Small intestine (tissue), 7 donors: Measurements from ENCODE around the gene GRIA4. TPM values are rescaled to one million over a fixed set of nuclear protein-coding genes. Genes with fewer than 3 reads are reported as not detected.

Experiments used
- DNase-seq, 2 donors: peaks; one replicate each; pipeline versions ENCODE4 v3.0.0 to v3.0.0-alpha.2; 2013
- FAIRE-seq: peaks from 2 replicates; lab custom pipeline; 2012; peaks lifted over from hg19 to GRCh38; lab: Jason Lieb, UNC
- H3K27ac ChIP-seq, 3 donors: one replicate each; pipeline ENCODE4 v1.5.1; 2013; ENCODE audit warnings: low read length in 2 of 3, mild to moderate bottlenecking in 2 of 3, control low read depth in 1 of 3, inconsistent platforms in 1 of 3, low read depth in 1 of 3, moderate library complexity in 1 of 3
- H3K27me3 ChIP-seq, 3 donors: one replicate each; pipeline ENCODE4 v1.6.1; 2013; ENCODE audit warnings: low read length in 3 of 3, inconsistent platforms in 1 of 3; ENCODE audit not compliant: control insufficient read depth in 3 of 3, insufficient read depth in 3 of 3
- H3K36me3 ChIP-seq, 3 donors: one replicate each; pipeline ENCODE4 v1.6.1; 2013; ENCODE audit warnings: low read length in 3 of 3, inconsistent platforms in 1 of 3, low read depth in 1 of 3, mild to moderate bottlenecking in 1 of 3, moderate library complexity in 1 of 3; ENCODE audit not compliant: control insufficient read depth in 3 of 3, insufficient read depth in 2 of 3
- H3K4me1 ChIP-seq, 3 donors: one replicate each; pipeline ENCODE4 v1.6.1; 2013; ENCODE audit warnings: low read length in 2 of 3, inconsistent platforms in 1 of 3, low read depth in 1 of 3, mild to moderate bottlenecking in 1 of 3, moderate library complexity in 1 of 3; ENCODE audit not compliant: control insufficient read depth in 3 of 3, insufficient read depth in 2 of 3
- H3K4me3 ChIP-seq, 3 donors: one replicate each; pipeline ENCODE4 v1.5.1; 2013; ENCODE audit warnings: low read length in 3 of 3, control low read depth in 1 of 3, inconsistent platforms in 1 of 3, low read depth in 1 of 3, mild to moderate bottlenecking in 1 of 3, moderate library complexity in 1 of 3
- H3K9me3 ChIP-seq, 2 donors: one replicate each; pipeline ENCODE4 v1.6.1; 2013; ENCODE audit warnings: low read depth in 1 of 2, low read length in 1 of 2; ENCODE audit not compliant: control insufficient read depth in 2 of 2, insufficient read depth in 1 of 2
- WGBS, 3 donors: extraction: QIAGEN DNeasy Blood & Tissue Kit; methylation state at CpG; one replicate each; pipeline ENCODE4 v1.1.7; 2013; 5-methylcytosine and 5-hydroxymethylcytosine counted together
- polyA plus RNA-seq, 4 donors: library from polyadenylated mRNA; stranded (reverse) in 3 of 4; unstranded in 1 of 4; fragments of 200-250 nt in 3 of 4; fragments of 120-200 nt in 1 of 4; gene quantifications; one replicate each; pipeline versions ENCODE4 v1.2.1 to v1.2.3, GENCODE V29; 2013
- donor health status: healthy with polysubstance abuse.
- donor health status: control.
- donor health status: control.
- donor health status: Bipolar disorder and iron deficiency.
- donor health status: healthy.

GRIA4 gene
- polyA plus RNA-seq, 4 donors, result 0.34 to 22.9 TPM; not detected in 2

- Histone ChIP-seq H3K36me3 (no peaks in the 10 kb centered on the region), H3K4me3 (no peak overlapping the region), H3K9me3 (no peaks in the 10 kb centered on the region), H3K27me3 (no peaks in the 10 kb centered on the region), H3K4me1 (no peaks in the 10 kb centered on the region), H3K27ac (no peak overlapping the region)
- FAIRE-seq, result no peak
- 86 to 91% (median 91%) methylated on average over 2 of the region's 2 CpGs for WGBS, 3 donors
- DNase-seq, result no peak
Observed at GRCh38 chr11:105897161-105897560, 287.3 kb downstream of the GRIA4 start.

GRCh38 chr11:105899772-105900171, 289.9 kb downstream of the GRIA4 start:
- no peaks in the 10 kb centered on the region for H3K4me1 ChIP-seq
- no peak overlapping the region for H3K27ac ChIP-seq
- no peaks in the 10 kb centered on the region for H3K36me3 ChIP-seq
- no peak for DNase-seq
- H3K9me3 ChIP-seq, result no peaks in the 10 kb centered on the region
- FAIRE-seq, result no peak
- H3K4me3 ChIP-seq, result no peak overlapping the region
- no peaks in the 10 kb centered on the region for H3K27me3 ChIP-seq
- WGBS, 3 donors, result 80 to 90% (median 84%) methylated on average over 4 of the region's 4 CpGs

GRCh38 chr11:105900515-105901035, 290.7 kb downstream of the GRIA4 start:
- Histone ChIP-seq H3K36me3 (no peaks in the 10 kb centered on the region), H3K4me1 (no peaks in the 10 kb centered on the region), H3K27ac (no peak overlapping the region), H3K9me3 (no peaks in the 10 kb centered on the region), H3K27me3 (no peaks in the 10 kb centered on the region), H3K4me3 (no peak overlapping the region)
- DNase-seq (no peak), FAIRE-seq (no peak)
- 91 to 94% (median 93%) methylated on average over 11 of the region's 11 CpGs for WGBS, 3 donors

GRCh38 chr11:105903113-105903512, 293.2 kb downstream of the GRIA4 start:
- FAIRE-seq (no peak), DNase-seq (no peak)
- Histone ChIP-seq H3K9me3 (no peaks in the 10 kb centered on the region), H3K27me3 (no peaks in the 10 kb centered on the region), H3K4me1 (no peaks in the 10 kb centered on the region), H3K27ac (no peak overlapping the region), H3K36me3 (no peaks in the 10 kb centered on the region), H3K4me3 (no peak overlapping the region)
- 34 to 61% (median 42%) methylated on average over 2 of the region's 2 CpGs for WGBS, 3 donors

GRCh38 chr11:105906517-105906916, 296.6 kb downstream of the GRIA4 start:
- H3K36me3 ChIP-seq, result no peaks in the 10 kb centered on the region
- WGBS, 3 donors, result 77 to 88% (median 83%) methylated on average over 5 of the region's 5 CpGs
- H3K4me3 ChIP-seq, result no peak overlapping the region
- no peak overlapping the region for H3K27ac ChIP-seq
- no peak for FAIRE-seq
- H3K27me3 ChIP-seq, result no peaks in the 10 kb centered on the region
- no peaks in the 10 kb centered on the region for H3K4me1 ChIP-seq
- no peak for DNase-seq
- no peaks in the 10 kb centered on the region for H3K9me3 ChIP-seq

GRCh38 chr11:105907319-105907718, 297.4 kb downstream of the GRIA4 start:
- 81 to 84% (median 83%) methylated on average over 2 of the region's 2 CpGs for WGBS, 3 donors
- Histone ChIP-seq H3K9me3 (no peaks in the 10 kb centered on the region), H3K4me3 (no peak overlapping the region), H3K27ac (no peak overlapping the region), H3K4me1 (no peaks in the 10 kb centered on the region), H3K36me3 (no peaks in the 10 kb centered on the region), H3K27me3 (no peaks in the 10 kb centered on the region)
- DNase-seq, result no peak
- FAIRE-seq, result no peak

- H3K27ac ChIP-seq, result no peak overlapping the region
- no peak overlapping the region for H3K4me3 ChIP-seq
- WGBS, 3 donors, result 71 to 86% (median 73%) methylated on average over 5 of the region's 5 CpGs
- no peaks in the 10 kb centered on the region for H3K4me1 ChIP-seq
- DNase-seq (no peak), FAIRE-seq (no peak)
- no peaks in the 10 kb centered on the region for H3K36me3 ChIP-seq
- no peaks in the 10 kb centered on the region for H3K9me3 ChIP-seq
- no peaks in the 10 kb centered on the region for H3K27me3 ChIP-seq
Observed at GRCh38 chr11:105910095-105910715, 300.3 kb downstream of the GRIA4 start.

- H3K27me3 ChIP-seq, result no peaks in the 10 kb centered on the region
- FAIRE-seq, result no peak
- no peaks in the 10 kb centered on the region for H3K4me1 ChIP-seq
- H3K4me3 ChIP-seq, result no peak overlapping the region
- H3K36me3 ChIP-seq, result no peaks in the 10 kb centered on the region
- WGBS, 3 donors, result 84 to 100% (median 96%) methylated on average over 1 of the region's 1 CpG
- H3K9me3 ChIP-seq, result no peaks in the 10 kb centered on the region
- no peak for DNase-seq
- no peak overlapping the region for H3K27ac ChIP-seq
Observed at GRCh38 chr11:105911454-105911853, 301.6 kb downstream of the GRIA4 start.

- Histone ChIP-seq H3K4me3 (no peak overlapping the region), H3K4me1 (no peaks in the 10 kb centered on the region), H3K36me3 (no peaks in the 10 kb centered on the region), H3K27me3 (no peaks in the 10 kb centered on the region), H3K9me3 (no peaks in the 10 kb centered on the region), H3K27ac (no peak overlapping the region)
- DNase-seq, result no peak
- WGBS, 3 donors, result 52 to 74% (median 59%) methylated on average over 2 of the region's 2 CpGs
- no peak for FAIRE-seq
Observed at GRCh38 chr11:105912666-105913065, 302.8 kb downstream of the GRIA4 start.
